Measurements from ENCODE around the gene ERG28. TPM values are rescaled to one million over a fixed set of nuclear protein-coding genes. Genes with fewer than 3 reads are reported as not detected.

ERG28 gene
- total RNA-seq, 1 donor, result 8.7 TPM

- DNase-seq (ENCODE audit: low read depth), result no peak
- no peak for TF ChIP-seq CTCF (IDR thresholded peaks at IDR 0.05; ENCODE audit: insufficient read depth, low read length)
- no peak overlapping the region for H3K4me3 ChIP-seq (ENCODE audit: low read depth, low read length)
Measured at GRCh38 chr14:75645056-75645455, 15.6 kb downstream of the ERG28 start.

GRCh38 chr14:75643985-75644384 lies 16.7 kb downstream of the ERG28 start:
- no peak for TF ChIP-seq CTCF (IDR thresholded peaks at IDR 0.05; ENCODE audit: insufficient read depth, low read length)
- no peak for DNase-seq (ENCODE audit: low read depth)

GRCh38 chr14:75640876-75641275 lies 19.8 kb downstream of the ERG28 start:
- DNase-seq (ENCODE audit: low read depth), result no peak
- no peak for TF ChIP-seq CTCF (IDR thresholded peaks at IDR 0.05; ENCODE audit: insufficient read depth, low read length)
- no peak overlapping the region for H3K4me3 ChIP-seq (ENCODE audit: low read depth, low read length)

More at GRCh38 chr14:75643985-75644384, 16.7 kb downstream of the ERG28 start:
- H3K4me3 ChIP-seq (ENCODE audit: low read depth, low read length), result no peak overlapping the region

GRCh38 chr14:75636100-75636692 lies 24.5 kb downstream of the ERG28 start:
- no peak for TF ChIP-seq CTCF (IDR thresholded peaks at IDR 0.05; ENCODE audit: insufficient read depth, low read length)
- DNase-seq (ENCODE audit: low read depth), result peak; percentile 17
- H3K4me3 ChIP-seq (ENCODE audit: low read depth, low read length), result no peak overlapping the region

- H3K4me3 ChIP-seq (ENCODE audit: low read depth, low read length), result no peak overlapping the region
- no peak for TF ChIP-seq CTCF (IDR thresholded peaks at IDR 0.05; ENCODE audit: insufficient read depth, low read length)
- DNase-seq (ENCODE audit: low read depth), result no peak
Measured at GRCh38 chr14:75634848-75635247, 25.8 kb downstream of the ERG28 start.

- peak; percentile 6 for DNase-seq (ENCODE audit: low read depth)
- TF ChIP-seq CTCF (IDR thresholded peaks at IDR 0.05; ENCODE audit: insufficient read depth, low read length), result no peak
Measured at GRCh38 chr14:75631453-75631831, 29.2 kb downstream of the ERG28 start.

More at GRCh38 chr14:75631453-75631831, 29.2 kb downstream of the ERG28 start:
- no peak overlapping the region for H3K4me3 ChIP-seq (ENCODE audit: low read depth, low read length)
